HepG2 (cell line): Measurements from ENCODE around the gene FAM83F. TPM values are rescaled to one million over a fixed set of nuclear protein-coding genes. Genes with fewer than 3 reads are reported as not detected.

Experiments used
- ATAC-seq: fragments of 200-7000 bp; cut with Tn5 transposase; 3 replicates; pipeline ENCODE4 v1.9.1; 2020; ENCODE audit warnings: mild to moderate bottlenecking, moderate library complexity
- BruUV-seq: library from RNA; stranded (reverse); fragments of 400-500 nt; replicated peaks from 2 replicates; lab custom pipeline; 2021; lab: Mats Ljungman, UMichigan
- CTCF ChIA-PET: fragments of 300-600 bp; formaldehyde crosslinking; extraction: SDS; loops from one replicate; lab custom pipeline; 2021; ENCODE audit warnings: low total read pairs, inconsistent platforms, low intra/inter-chr PET ratio; lab: Yijun Ruan, JAX
- POLR2A ChIA-PET: fragments of 350-600 bp; sonication (Branson Sonifier 250); formaldehyde crosslinking; loops from one replicate; lab custom pipeline; 2020; ENCODE audit warnings: antibody characterized with exemption, inconsistent platforms; lab: Yijun Ruan, JAX
- DNase-seq: peaks from one replicate; pipeline ENCODE4 v3.0.0-alpha.2; 2015; ENCODE audit warnings: low spot score
- FAIRE-seq: peaks from 3 replicates; lab custom pipeline; 2011; peaks lifted over from hg19 to GRCh38; lab: Jason Lieb, UNC
- H2AFZ ChIP-seq: one replicate; pipeline ENCODE4 v1.6.1; 2011; ENCODE audit warnings: low read length, inconsistent platforms
- H3K27ac ChIP-seq: fragments of 300-600 bp; 3 replicates; pipeline ENCODE4 v1.8.0; 2011; ENCODE audit warnings: mixed run types, mild to moderate bottlenecking, mixed read lengths, low read length, inconsistent platforms; ENCODE audit not compliant: insufficient read depth; ENCODE audit errors: extremely low read length
- H3K27me3 ChIP-seq, 2 experiments: fragments of 200-600 bp in 1 of 2; 2 replicates in 1 of 2; 3 replicates in 1 of 2; pipeline versions ENCODE4 v1.6.0 to v1.8.0; 2011; ENCODE audit warnings: low read length in 2 of 2, mild to moderate bottlenecking in 2 of 2, moderate library complexity in 2 of 2, inconsistent platforms in 1 of 2; ENCODE audit not compliant: insufficient read depth in 2 of 2, control insufficient read depth in 1 of 2
- H3K36me3 ChIP-seq, 2 experiments: fragments of 200-600 bp in 1 of 2; replicated peaks in 1 of 2; 2 replicates in 1 of 2; 3 replicates in 1 of 2; pipeline versions ENCODE4 v1.5.1 to v1.8.0; 2011; ENCODE audit warnings: low read length in 2 of 2, inconsistent platforms in 1 of 2; ENCODE audit not compliant: insufficient read depth in 2 of 2, control insufficient read depth in 1 of 2
- H3K4me1 ChIP-seq: 2 replicates; pipeline ENCODE4 v1.5.1; 2012; ENCODE audit warnings: low read length, inconsistent platforms; ENCODE audit not compliant: insufficient read depth
- H3K4me2 ChIP-seq: 2 replicates; pipeline ENCODE4 v1.6.0; 2011; ENCODE audit warnings: low read depth, low read length, inconsistent platforms
- H3K4me3 ChIP-seq, 3 experiments: fragments of 200-600 bp in 1 of 3; sonication (generic), shearing (Covaris generic) in 1 of 3; replicated peaks in 1 of 3; 2 replicates each; pipeline ENCODE4 v1.5.1; 2011 to 2016; ENCODE audit warnings: low read length in 3 of 3, inconsistent platforms in 2 of 3, low read depth in 2 of 3, mild to moderate bottlenecking in 2 of 3, control low read depth in 1 of 3, mixed read lengths in 1 of 3; ENCODE audit not compliant: insufficient read depth in 1 of 3
- H3K79me2 ChIP-seq: one replicate; pipeline ENCODE4 v1.6.1; 2011; ENCODE audit warnings: low read length, inconsistent platforms; ENCODE audit not compliant: insufficient read depth
- H3K9ac ChIP-seq: 2 replicates; pipeline ENCODE4 v1.6.0; 2011; ENCODE audit warnings: mild to moderate bottlenecking, low read depth, low read length, inconsistent platforms; ENCODE audit not compliant: insufficient read depth
- H3K9me3 ChIP-seq: 2 replicates; pipeline ENCODE4 v1.5.1; 2012; ENCODE audit warnings: mild to moderate bottlenecking, low read length
- H4K20me1 ChIP-seq: 2 replicates; pipeline ENCODE4 v1.6.0; 2011; ENCODE audit warnings: inconsistent platforms, mild to moderate bottlenecking, low read length, moderate library complexity; ENCODE audit not compliant: insufficient read depth
- HHEX ChIP-seq: IDR thresholded peaks from 2 replicates; pipeline ENCODE4 v1.6.1; 2016; ENCODE audit warnings: control low read depth
- HOXA5 ChIP-seq: sonication (generic); formaldehyde crosslinking; IDR thresholded peaks from 2 replicates; pipeline ENCODE4 v1.4.0; 2020; ENCODE audit warnings: missing genetic modification reagents
- KDM5A ChIP-seq: fragments of 200-600 bp; sonication (generic); IDR thresholded peaks from 2 replicates; pipeline ENCODE4 v1.7.0; 2018; ENCODE audit warnings: antibody characterized with exemption, mild to moderate bottlenecking, low read length, borderline replicate concordance
- MYNN ChIP-seq: sonication (generic); formaldehyde crosslinking; IDR thresholded peaks from 2 replicates; pipeline ENCODE4 v1.4.0; 2020; ENCODE audit warnings: mild to moderate bottlenecking, low read depth, missing genetic modification reagents
- PHF21A ChIP-seq: sonication (generic); formaldehyde crosslinking; IDR thresholded peaks from 2 replicates; pipeline ENCODE4 v1.5.0; 2020; ENCODE audit warnings: mild to moderate bottlenecking, missing genetic modification reagents
- RFXAP ChIP-seq: sonication (generic); formaldehyde crosslinking; IDR thresholded peaks from 2 replicates; pipeline ENCODE4 v1.4.0; 2020; ENCODE audit warnings: missing genetic modification reagents, borderline replicate concordance
- ZHX1 ChIP-seq: sonication (generic); formaldehyde crosslinking; IDR thresholded peaks from 2 replicates; pipeline ENCODE4 v1.8.1; 2022; ENCODE audit warnings: low read depth, mild to moderate bottlenecking, missing genetic modification reagents
- ZNF101 ChIP-seq: sonication (generic); formaldehyde crosslinking; IDR thresholded peaks from 2 replicates; pipeline ENCODE4 v1.4.0; 2020; ENCODE audit warnings: mild to moderate bottlenecking, low read depth, missing genetic modification reagents, borderline replicate concordance
- ZNF678 ChIP-seq: sonication (generic); formaldehyde crosslinking; IDR thresholded peaks from 2 replicates; pipeline ENCODE4 v1.4.0; 2020; ENCODE audit warnings: mild to moderate bottlenecking, missing genetic modification reagents
- ZSCAN29 ChIP-seq: sonication (generic); formaldehyde crosslinking; conservative IDR thresholded peaks from 2 replicates; pipeline ENCODE4 v1.4.0; 2020; ENCODE audit warnings: mild to moderate bottlenecking, missing genetic modification reagents
- WGBS: methylation state at CpG from one replicate; pipeline ENCODE4 v1.1.6; 2017; ENCODE audit warnings: low lambda C conversion rate; 5-methylcytosine and 5-hydroxymethylcytosine counted together
- in situ Hi-C: cut with HindIII; loops from 2 replicates; pipeline ENCODE4 v1.10.0; 2017; ENCODE audit warnings: low pct_unique_long_range_greater_than_20kb; ENCODE audit not compliant: extremely low pct_ligation_motif_present
- intact Hi-C: fragments of 100-400 bp; cut with micrococcal nuclease; formaldehyde crosslinking; loops from one replicate; pipeline ENCODE4 v1.10.0; 2022; ENCODE audit not compliant: unreplicated experiment
- polyA plus RNA-seq, 8 experiments: library from polyadenylated mRNA; depleted of rRNA in 3 of 8; stranded (reverse) in 7 of 8; unstranded in 1 of 8; fragments of >200 nt; fragmentation: Illumina TruSeq in 4 of 8; extraction: Trizol in 4 of 8; gene quantifications; 2 replicates each; pipeline versions ENCODE4 v1.2.1 to v1.2.3, GENCODE V29; 2011 to 2016; ENCODE audit warnings: low read depth in 4 of 8, missing spikeins in 1 of 8, mixed read lengths in 1 of 8; ENCODE audit not compliant: insufficient read depth in 1 of 8
- total RNA-seq, 5 experiments: library from RNA; depleted of rRNA; stranded (reverse); fragments of >200 nt; fragmentation: Illumina TruSeq; extraction: Trizol; gene quantifications; 2 replicates each; pipeline ENCODE4 v1.2.3, GENCODE V29; 2016; ENCODE audit warnings: low read depth in 1 of 5

The FAM83F gene
- total and polyA plus RNA-seq, 2 of the 13 experiments (the other 11 are each of a cell fraction or from before 2014, with no cell fraction given): not detected

- H3K27ac ChIP-seq: no peak overlapping the region
- peaks cover 2 to 19% of the 10 kb centered on the region in 2 experiments; a peak in 2 of 5 replicates for H3K27me3 ChIP-seq
- intact Hi-C loops (no loop called here), in situ Hi-C loops (no loop called here)
- no peaks in the 10 kb centered on the region for H4K20me1 ChIP-seq
- H3K4me1 ChIP-seq: peaks cover 8% of the 10 kb centered on the region
- BruUV-seq: no TSS peak
- H3K36me3 ChIP-seq: no peaks in the 10 kb centered on the region
- no peak overlapping the region for H3K9ac ChIP-seq
- TF ChIP-seq ZNF101 (no peak), HOXA5 (CRISPR knock-in tag) (no peak), KDM5A (no peak), ZHX1 (CRISPR knock-in tag) (no peak), MYNN (CRISPR knock-in tag) (no peak), PHF21A (no peak), HHEX (CRISPR knock-in tag) (no peak), ZNF678 (CRISPR knock-in tag) (no peak), ZSCAN29 (no peak), RFXAP (no peak)
- H3K4me2 ChIP-seq: no peak overlapping the region
- ChIA-PET POLR2A (no interaction called here), CTCF (no interaction called here)
- FAIRE-seq (no peak), DNase-seq (no peak), ATAC-seq (no peak)
- H2AFZ ChIP-seq: no peak overlapping the region
- 18% methylated on average over 5 of the region's 7 CpGs for WGBS
- H3K9me3 ChIP-seq: no peaks in the 10 kb centered on the region
- H3K4me3 ChIP-seq: no peak overlapping the region
- no peaks in the 10 kb centered on the region for H3K79me2 ChIP-seq
Observed at GRCh38 chr22:39985383-39986035, 9.2 kb upstream of the FAM83F start.
